Testis (tissue), 2 donors: ENCODE measurements around the gene NCMAP.

Experiments
- POLR2A ChIP-seq: fragments of 450-650 bp; IDR thresholded peaks from one replicate; pipeline ENCODE4 v1.6.1; 2017; ENCODE audit warnings: antibody characterized with exemption, mild to moderate bottlenecking, moderate library complexity
- TF ChIP-seq, protein P1 (sequence below), 3 experiments: fragments of 450-650 bp in 2 of 3; fragments of 200-600 bp in 1 of 3; sonication (generic) in 1 of 3; IDR thresholded peaks; one replicate each; pipeline ENCODE4 v1.5.1; 2016 to 2019; ENCODE audit warnings: antibody characterized with exemption in 3 of 3, mild to moderate bottlenecking in 2 of 3, moderate library complexity in 1 of 3

DNA sequence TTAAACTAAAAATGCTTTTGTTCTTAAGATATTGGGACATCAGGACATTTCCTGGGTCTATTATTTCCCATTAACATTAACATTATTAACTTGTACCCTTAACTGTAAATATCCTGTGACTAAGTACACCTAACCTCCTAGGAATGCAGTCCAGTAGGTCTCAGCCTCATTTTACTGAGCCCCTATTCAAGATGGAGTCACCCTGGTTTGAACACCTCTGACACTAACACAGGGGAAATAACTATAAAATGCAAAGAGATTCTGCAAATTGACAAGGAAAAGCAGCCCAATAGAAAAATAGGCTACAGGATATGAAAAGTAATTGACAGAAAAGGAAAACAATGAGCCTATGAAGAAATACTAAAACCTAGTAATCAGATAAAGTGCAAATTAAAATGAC lies 11.6 kb upstream of the NCMAP start:
- TF ChIP-seq, protein P1, sequence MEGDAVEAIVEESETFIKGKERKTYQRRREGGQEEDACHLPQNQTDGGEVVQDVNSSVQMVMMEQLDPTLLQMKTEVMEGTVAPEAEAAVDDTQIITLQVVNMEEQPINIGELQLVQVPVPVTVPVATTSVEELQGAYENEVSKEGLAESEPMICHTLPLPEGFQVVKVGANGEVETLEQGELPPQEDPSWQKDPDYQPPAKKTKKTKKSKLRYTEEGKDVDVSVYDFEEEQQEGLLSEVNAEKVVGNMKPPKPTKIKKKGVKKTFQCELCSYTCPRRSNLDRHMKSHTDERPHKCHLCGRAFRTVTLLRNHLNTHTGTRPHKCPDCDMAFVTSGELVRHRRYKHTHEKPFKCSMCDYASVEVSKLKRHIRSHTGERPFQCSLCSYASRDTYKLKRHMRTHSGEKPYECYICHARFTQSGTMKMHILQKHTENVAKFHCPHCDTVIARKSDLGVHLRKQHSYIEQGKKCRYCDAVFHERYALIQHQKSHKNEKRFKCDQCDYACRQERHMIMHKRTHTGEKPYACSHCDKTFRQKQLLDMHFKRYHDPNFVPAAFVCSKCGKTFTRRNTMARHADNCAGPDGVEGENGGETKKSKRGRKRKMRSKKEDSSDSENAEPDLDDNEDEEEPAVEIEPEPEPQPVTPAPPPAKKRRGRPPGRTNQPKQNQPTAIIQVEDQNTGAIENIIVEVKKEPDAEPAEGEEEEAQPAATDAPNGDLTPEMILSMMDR (IDR thresholded peaks at IDR 0.05): no peak
- no peak for TF ChIP-seq POLR2A
